ENCODE data around the gene ATP8A2.

DNA sequence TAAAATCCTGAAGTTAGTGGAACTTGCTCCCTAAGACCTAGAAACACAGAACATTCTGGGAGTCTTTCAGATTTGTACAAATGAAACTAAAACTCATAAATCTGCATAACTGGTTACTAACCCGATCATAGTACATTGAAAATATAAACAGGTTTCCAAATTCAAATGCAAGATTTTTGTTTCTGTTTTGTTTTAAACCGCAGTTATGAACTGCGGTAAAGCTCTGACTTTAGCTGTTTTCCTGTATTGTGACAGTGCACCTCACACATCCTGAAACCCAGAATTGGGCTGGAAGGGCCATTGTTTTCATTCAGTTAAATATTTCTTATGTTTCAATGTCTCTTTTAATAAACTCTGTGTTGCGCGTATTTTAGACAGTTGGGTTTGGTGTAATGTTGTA lies 475.4 kb downstream of the ATP8A2 start:
- TF ChIP-seq, protein P1, sequence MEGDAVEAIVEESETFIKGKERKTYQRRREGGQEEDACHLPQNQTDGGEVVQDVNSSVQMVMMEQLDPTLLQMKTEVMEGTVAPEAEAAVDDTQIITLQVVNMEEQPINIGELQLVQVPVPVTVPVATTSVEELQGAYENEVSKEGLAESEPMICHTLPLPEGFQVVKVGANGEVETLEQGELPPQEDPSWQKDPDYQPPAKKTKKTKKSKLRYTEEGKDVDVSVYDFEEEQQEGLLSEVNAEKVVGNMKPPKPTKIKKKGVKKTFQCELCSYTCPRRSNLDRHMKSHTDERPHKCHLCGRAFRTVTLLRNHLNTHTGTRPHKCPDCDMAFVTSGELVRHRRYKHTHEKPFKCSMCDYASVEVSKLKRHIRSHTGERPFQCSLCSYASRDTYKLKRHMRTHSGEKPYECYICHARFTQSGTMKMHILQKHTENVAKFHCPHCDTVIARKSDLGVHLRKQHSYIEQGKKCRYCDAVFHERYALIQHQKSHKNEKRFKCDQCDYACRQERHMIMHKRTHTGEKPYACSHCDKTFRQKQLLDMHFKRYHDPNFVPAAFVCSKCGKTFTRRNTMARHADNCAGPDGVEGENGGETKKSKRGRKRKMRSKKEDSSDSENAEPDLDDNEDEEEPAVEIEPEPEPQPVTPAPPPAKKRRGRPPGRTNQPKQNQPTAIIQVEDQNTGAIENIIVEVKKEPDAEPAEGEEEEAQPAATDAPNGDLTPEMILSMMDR (IDR thresholded peaks at IDR 0.05): no peak
- TF ChIP-seq CREM (CRISPR knock-in tag; IDR thresholded peaks at IDR 0.05): no peak
- TF ChIP-seq JUN (CRISPR knock-in tag; IDR thresholded peaks at IDR 0.05): no peak
- no peak for TF ChIP-seq NR3C1 (CRISPR knock-in tag; conservative IDR thresholded peaks at IDR 0.05; ENCODE audit: low read depth)

Measured in WTC11 (cell line).